ENCODE data around the gene EFCAB8.
A peak's percentile ranks its signal among the peaks of the same experiment; 100 is the strongest.

Gene EFCAB8, protein sequence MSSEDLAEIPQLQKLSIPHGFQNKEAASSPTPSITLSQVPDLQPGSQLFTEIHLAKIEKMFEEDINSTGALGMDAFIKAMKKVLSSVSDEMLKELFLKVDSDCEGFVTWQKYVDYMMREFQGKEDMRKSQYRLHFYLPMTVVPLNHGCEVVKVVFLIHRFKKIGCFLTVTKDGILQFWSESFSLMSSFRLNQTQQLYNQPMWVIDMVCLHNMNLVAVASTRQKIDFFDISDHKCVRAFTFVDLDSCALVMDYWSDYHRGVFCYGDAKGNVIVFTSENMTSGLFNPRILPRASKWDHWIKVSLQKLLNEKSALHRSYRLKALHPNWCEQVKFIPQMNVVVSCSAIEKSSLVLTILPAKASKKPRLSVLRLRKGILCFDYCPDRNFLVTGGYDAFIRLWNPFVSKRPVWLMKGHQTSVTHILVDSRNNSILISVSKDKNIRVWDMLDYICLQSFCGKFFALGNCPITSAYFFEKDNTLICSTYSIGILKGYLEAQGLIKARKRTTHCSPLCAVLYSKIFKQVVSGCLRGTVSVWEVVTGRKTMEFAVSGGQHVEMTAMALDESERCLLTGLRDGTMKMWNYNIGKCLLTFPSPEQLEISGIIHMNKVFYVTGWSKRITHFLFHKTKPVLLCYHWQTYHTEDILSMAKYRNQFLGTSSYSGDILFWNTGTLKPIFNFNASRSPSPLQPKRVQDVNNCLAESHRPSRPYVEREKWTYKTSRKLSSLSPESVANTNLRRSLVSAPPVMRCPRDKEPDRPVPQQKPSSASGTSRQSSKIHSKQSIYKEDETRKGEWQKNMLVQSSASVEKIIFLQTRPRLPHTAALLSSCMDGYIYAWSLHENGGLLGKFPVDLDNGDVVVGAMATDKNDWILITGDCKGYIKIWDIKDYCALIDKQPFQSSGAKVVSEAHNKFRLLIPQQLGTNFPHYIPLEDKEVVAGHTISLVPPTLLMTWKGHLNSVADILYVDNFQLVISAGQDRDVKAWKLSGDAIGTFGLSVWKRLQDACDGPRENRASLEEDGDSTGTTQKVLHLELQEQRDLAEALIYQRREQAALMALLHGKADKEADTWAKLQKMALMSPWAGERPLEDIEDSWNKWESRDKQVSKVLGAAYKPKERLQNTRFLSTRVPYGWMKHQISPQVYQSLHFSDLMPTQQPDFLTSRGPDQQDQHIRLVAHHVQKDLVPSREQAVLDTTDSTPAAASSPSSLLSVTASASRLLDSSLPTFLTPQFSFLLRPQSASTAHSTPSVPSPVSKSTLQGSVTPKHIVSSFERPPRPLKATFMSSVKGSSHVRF

DNA sequence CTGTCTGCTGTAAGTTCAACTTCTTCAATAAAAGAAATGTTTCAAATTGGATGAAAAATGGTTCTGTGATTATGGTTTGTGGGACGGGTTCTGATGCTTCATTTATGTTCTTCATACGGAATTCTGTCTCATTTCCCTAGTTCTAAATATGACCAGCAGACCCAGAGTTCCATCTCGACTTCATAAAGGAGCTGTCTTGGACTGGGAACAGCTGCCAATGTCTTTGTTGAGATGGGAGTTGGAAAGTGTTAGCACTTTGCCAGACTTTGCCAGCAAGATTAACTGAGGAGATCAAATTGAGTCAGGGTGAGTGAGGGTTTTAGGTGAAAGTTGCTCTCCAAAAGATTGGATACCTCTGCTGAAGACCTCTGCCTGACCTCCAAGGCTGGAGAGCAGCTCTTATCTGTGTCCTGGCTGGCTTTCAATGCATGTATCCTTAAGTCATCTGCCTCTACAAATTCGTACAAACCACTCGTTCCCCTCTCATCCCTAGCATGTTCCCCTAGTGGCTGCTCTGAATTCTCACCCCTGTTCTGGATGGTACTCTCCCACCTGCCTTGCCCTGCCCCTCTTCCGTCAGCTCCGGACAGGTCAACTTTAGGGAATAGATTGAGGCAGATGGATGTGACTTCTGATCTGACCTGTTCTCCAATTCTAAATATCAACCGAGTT, at the start of gene EFCAB8:
Gene EFCAB8, plus strand, starts transcription at position 223 of the 672 bp plus-strand sequence. CDS start 4,870 bp downstream, outside the sequence.
- DNase-seq (ENCODE audit: low read depth) = no peak

DNA sequence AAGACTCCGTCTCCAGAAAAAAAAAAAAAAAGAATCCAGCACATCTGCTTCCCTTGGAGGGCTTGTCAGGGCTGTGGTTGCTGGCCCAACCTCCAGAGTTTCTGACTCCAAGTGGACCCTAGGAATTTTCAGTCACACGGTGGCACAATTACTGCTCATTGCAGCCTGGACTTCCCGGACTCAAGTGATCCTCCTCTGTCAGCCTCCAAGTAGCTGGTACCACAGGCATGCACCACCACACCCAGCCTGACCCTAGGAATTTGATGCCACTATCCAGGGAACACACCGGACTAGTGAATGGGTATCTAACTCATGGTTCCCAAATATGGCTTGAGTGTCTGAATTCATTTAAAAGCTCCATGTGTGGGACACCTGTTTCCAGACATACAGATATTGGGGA, 48.8 kb upstream of the EFCAB8 start:
- DNase-seq (ENCODE audit: low read depth) = no peak

DNA sequence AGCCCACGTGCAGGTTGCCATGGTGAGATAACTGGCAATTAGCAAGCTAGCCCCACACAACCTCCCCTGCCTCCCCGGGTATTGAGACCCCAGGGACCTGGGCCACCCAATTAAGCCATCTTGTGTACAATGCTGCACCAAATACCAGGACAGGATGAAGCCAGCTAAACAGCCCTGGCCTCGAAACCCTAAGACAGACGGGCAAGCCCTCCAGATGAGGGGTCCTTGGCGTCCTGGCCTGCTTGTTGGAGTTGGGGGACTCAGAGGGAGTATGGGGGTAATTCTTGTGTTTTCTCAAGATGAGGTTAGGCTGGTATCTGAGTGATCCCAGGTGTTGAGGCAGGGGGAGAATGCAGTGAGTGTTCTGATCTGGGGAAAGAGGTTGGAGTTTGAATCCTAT, 47.8 kb upstream of the EFCAB8 start:
- DNase-seq (ENCODE audit: low read depth) = no peak

DNA sequence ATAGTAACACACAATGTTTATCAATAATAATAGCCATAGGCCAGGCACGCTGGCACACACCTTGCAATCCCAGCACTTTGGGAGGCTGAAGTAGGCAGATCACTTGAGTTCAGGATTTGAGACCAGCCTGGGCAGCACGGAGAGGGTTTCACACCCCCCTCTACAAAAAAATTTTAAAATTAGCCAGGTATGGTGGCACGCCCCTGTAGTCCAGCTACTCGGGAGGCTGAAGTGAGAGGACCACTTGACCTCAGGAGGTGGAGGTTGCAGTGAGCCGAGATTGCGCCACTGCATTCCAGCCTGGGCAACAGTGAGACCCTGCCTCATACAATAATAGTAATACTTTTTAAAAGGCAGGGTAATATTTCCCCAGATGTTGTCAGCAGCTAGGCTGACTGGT, 46.8 kb upstream of the EFCAB8 start:
- no peak for DNase-seq (ENCODE audit: low read depth)

DNA sequence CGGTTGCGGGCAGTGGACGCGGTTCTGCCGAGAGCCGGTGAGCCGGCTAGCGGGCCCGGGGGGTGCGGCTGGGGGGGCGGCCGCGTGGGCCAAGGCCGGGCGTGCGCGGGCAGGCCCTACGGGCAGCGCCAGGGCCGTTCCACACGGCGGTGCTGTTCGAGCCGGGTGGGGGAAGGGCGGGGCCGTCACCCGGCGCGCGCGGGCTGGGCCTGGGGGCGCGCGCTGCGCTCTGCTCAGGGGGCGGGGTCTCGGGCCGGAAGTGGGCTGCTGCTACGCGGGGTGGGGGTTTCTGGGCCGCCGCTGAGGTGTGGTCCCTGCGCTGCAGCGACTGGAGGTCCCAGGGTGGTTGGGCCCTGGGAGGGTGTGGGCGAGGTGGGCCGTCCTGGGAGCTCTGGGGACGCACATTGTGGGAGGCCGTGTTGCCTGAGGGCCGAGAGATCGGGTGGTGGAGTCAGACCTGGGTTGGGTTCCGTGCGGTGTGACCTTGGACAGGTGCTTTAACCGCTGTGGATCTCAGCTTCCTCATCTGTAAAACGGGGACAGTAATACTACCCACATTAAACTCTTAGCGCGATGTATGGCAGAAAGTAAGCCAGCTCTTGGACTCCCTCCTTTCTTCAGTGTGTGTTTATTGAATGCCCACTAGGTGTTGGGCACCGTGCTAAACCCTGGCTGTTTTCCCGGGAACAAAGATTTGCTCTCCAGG, 38.6 kb upstream of the EFCAB8 start:
- DNase-seq (ENCODE audit: low read depth) = peak; percentile 85

DNA sequence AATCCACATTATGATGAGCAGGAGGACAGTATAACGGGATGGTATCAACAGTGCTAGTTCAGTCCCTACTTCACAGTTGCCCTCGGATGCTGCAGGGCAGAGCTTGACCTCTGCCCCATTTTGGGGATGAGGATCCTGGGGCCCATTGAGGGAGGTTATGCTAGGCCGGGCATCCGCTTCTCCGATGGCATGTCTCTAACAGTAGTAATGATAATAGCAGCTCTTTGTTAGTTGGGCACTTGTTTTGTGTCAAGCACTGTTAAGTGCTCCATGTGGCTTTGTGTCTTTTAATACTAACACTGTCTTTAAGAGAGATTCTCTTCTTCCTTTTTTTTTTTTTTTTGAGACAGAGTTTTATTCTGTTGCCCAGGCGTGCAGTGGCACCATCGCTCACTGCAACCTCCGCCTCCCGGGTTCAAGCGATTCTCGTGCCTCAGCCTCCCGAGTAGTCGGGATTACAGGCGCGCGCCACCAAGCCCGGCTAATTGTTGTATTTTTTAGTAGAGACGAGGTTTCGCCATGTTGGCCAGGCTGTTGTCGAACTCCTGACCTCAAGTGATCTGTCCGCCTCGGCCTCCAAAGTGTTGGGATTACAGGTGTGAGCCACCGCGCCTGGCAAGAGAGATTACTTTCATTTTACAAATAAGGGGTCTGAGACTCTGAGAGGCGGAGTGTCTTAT, 37.9 kb upstream of the EFCAB8 start:
- no peak for DNase-seq (ENCODE audit: low read depth)

DNA sequence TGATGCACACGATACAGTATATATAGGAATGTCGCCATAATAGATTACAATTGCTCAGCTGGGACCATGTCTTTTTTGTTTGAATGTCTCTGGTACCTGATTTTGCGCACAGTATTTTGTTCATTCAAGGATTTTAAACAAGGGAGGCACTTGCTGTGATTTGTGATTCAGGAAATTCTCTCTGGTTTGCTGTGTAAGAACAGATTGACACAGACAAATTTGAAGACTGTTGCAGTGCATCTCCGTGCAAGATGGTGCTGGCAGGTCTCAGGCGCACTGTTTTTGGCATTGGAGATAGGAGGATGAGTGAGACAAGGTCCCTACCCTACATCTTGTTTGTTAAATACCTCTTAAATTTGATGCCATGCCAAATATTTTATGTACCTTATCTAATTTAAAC, 36.5 kb upstream of the EFCAB8 start:
- no peak for DNase-seq (ENCODE audit: low read depth)

DNA sequence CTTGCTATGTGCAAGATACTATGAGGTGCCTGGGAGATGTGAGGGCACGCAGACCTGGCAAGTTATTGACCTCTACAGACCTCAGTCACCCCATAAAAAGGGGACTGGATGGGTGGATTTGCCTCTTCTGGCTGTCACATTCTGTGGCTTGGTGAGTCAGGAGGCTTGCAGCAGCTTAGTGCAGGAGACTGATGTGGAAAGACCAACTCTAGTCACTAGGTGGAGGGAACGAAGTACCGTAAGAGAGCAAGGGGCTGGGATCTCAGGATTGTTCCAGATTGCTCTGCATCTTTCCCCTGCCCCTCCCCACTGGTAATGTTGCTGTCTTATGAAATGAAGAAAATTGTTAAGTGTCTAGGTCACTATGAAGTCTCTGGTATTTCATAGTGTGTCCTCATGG, 35.6 kb upstream of the EFCAB8 start:
- DNase-seq (ENCODE audit: low read depth) = peak; percentile 7

DNA sequence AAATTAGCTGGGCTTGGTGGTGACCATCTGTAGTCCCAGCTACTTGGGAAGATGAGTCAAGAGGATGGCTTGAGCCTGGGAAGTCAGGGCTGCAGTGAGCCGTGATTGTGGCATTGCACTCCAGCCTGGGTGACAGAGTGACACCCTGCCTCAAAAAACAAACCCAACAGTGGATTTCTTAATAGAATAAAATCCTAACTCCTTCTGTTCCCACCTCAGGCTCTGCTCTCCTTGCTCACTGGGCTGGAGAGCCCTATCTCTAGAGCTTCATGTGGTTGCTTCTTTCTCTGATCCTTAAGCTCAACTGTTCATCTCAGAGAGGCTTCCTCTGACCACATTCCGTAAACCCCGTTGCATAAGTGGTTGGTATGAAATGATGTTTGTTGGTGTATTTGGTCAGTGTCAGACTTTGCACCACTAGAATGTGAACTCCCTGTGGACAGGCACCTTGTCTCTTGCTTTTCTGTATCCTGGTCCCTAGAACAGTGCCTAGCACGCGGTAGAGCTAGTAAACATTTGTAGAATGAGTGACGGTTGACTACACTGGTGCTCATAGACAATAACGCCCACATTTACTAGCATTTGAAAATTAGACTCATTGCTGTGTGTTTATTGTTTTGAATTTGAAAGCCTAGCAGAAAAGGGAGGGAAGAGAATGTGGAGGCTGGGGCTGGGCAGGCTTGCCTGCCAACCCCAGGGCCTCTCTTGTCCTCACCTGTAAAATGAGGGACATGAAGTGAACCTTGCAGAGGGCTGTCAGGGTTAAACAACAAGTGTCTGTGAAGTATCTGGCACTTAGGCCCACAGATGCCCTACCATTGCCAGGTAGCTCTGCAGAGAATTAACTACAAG, 34.8 kb upstream of the EFCAB8 start:
- DNase-seq (ENCODE audit: low read depth) = no peak

DNA sequence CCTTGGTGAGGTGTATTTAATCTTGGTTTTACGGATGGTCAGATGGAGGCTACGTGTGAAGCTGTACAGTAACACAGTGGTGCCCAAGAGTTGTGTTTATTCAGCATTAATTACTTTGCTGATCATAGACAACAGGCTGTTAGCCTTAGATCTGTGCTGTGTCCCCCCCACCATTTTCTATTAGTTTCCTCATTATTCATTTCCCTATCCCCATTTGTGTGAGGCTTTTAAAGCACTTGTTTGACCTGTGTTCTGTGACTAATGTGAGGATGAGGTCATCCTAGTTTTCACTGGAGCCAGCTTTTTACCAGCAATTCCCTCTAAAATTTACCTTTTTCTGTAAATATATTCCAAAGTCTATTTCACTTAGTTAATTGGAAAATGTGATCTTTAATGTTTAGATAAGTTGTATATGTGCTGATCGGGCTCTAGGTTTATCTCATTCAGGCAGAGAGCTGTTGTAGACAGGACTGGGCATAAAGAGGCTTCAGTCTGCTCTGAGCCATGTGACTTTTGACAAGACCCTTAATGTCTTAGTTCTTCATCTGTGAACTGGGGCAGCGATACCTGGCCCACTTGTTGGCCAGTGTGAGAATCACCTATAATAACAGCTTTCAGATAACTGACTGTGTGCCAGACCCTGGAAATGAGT, 30.6 kb upstream of the EFCAB8 start:
- DNase-seq (ENCODE audit: low read depth) = no peak

DNA sequence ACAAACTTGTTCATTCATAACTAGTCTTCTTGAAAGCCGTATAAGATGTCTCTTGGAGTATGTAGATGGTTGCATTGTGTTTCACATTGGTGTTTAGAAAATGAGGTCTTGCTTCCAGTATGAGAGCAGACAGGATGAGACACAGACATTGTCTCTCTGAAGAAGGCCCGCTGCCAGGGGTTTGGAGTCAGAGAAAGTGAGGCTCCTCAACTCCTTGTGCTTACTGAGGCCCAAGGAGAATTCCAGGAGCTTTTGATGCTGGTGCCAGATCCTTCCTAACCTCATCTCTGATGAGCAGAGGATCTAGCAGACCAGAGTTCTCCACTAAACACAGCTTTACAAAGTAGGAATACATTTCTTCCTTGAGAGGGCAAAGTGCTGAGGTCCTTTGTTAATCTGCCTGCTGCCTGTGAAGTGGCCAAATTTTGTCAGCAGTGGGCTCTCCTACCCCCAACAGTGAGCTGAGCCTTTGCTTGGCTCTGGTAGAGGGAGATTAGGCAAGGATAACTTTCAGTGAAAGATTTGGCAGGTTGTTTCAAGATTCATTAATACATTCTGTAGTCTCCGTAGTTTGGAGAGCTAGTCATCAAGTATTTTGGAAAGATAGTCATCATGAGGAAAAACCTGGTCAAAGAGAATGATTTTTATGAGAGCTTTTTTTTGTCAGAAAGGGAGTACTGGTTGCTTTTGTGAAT, 29.3 kb upstream of the EFCAB8 start:
- no peak for DNase-seq (ENCODE audit: low read depth)

DNA sequence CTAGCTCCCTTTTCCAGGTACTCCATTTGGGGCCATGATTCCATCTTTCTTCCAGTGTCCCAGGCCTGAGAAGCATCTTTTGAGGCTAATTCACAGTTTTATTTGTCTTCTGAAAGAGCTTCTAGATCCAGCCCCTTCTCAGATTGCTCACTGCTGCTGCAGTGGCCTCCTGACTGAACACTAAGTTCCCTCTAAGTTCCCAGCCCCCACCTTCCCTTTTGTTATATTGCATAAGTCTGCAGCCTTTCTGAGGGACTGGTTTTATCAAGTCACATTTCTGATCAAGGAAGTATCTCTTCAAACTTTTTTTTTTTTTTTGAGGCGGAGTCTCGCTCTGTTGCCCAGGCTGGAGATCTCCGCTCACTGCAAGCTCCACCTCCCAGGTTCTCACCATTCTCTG, 28.3 kb upstream of the EFCAB8 start:
- no peak for DNase-seq (ENCODE audit: low read depth)

DNA sequence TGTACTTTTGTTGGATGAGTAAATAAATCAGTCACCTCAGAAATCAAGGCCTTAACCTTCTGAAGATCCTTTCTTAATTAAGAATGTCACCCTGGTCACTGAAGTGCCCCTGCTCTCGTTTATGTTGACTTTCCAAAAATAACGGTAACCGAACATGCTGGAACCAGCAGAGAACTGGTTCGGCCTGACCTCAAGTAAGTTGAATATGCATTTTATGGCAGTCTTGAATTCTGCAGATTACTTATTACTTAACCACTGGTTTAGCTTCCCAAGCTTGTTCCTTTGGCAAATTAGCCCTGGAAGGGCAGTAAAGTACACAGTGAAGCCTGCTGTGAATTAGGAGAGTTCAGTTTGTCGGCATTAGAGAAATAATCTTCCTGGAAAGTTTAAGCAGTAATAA, 26.7 kb upstream of the EFCAB8 start:
- no peak for DNase-seq (ENCODE audit: low read depth)

DNA sequence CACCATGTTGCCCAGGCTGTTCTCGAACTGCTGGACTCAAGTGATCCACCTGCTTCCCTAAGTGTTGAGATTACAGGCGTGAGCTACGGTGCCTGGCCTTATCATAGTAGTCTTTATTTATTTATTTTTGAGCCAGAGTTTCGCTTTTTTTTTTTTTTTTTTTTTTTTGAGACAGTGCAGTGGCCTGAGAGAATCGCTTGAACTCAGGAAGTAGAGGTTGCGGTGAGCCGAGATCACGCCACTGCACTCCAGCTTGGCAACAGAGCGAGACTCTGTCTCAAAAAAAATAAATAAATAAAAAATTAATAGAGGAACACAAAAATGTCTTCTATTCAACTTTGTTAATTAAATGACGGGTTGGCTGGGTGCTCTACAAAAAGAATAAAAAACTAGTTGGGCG, 26.1 kb upstream of the EFCAB8 start:
- DNase-seq (ENCODE audit: low read depth) = no peak

DNA sequence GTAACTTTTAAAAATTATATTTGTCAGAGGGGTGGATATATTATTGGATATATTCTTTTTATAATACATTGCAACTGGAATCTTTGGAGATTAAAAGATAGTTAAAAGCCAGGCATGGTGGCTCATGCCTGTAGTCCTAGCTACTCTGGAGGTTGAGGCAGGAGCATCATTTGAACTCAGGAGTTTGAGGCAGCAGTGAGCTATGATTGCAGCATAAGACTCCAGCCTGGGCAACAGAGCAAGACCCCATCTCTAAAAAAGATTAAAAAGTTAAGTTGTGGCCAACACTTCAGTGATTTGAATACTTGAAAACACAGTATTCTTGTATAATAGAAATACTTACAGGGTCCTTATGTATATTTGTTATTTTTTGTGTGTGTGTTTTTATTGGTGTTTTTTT, 23.8 kb upstream of the EFCAB8 start:
- no peak for DNase-seq (ENCODE audit: low read depth)

DNA sequence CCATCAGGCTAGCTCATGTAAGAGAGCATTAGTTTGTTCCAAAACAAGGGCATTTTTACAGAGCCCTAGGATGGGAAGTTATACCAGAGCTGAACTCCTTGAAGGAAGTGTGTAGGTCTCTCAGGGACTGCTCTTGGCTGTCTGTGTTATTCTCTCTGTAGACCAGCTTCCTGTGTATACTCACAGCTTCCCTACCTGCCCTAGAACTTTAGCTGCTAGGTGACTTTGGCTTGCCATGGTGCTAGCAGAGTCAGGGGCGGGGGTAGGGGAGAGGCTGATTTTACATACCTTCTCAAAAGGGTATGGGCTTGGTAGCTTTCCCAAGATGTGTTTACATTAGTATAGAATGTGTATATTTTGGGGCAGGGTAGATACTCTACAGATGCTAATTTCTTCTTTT, 21.6 kb upstream of the EFCAB8 start:
- DNase-seq (ENCODE audit: low read depth) = no peak

DNA sequence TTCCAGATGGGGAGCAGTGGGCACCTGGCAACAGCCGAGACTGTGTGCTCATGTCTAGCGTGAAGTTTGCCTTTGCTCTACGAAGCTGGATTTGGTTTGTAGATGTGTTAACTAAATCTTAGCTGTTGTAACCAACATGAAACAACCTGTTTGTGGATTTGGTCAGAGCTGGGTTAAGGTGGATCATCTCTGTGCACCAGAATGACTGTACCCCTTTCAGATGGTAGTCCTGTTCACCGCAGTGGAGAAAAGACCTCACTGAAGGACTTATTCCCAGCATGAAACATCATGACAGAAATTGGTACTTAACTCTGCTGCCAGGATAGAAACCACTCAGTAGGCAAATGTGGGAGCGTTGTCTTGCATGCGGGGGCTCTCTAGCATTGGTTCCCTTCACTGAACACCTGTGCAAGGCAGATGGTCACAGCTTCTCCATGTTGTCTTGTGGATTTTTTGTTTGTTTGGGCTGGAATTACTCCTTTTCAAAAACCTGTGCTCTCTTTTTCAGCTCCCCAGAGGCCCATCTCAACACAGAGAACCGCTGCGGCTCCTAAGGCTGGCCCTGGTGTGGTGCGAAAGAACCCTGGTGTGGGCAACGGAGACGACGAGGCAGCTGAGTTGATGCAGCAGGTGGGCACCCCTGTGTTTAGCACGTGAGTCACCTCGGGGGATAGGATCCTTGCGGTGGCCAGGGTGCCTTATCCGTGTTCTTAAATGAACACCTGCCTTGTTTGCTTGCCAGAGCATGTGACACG, 19.3 kb upstream of the EFCAB8 start:
- DNase-seq (ENCODE audit: low read depth) = no peak

DNA sequence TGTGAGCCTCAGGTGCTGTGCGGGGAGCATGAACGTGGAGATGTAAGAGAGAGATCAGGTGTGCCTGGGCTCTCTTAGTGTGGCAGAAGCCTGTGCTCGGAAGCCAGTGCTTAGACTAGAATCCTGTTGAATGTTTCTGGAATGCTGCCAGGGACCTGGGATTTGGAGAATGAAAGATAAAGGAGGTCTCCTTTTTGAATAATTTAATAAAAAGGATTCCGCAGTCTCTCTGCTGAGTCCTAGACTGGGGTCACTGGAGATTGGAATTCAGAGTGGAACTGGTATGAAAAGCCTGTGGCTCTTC, 18.8 kb upstream of the EFCAB8 start:
- DNase-seq (ENCODE audit: low read depth) = no peak
